Iris pigment epithelial cell (primary cell): ENCODE measurements around the gene MGME1.
"Not testable (repeated sequence)": the region's sequence is repeated elsewhere in the genome, so short reads cannot be mapped to it uniquely, and the experiment has no call there.

Experiments
- DNase-seq: peaks from one replicate; pipeline ENCODE4 v3.0.0-alpha.2; 2011; ENCODE audit warnings: low read depth

The MGME1 gene

GRCh38 chr20:18024606-18025127 is 55.8 kb downstream of the MGME1 start:
- no peak for DNase-seq

GRCh38 chr20:18027011-18027410 is 58.2 kb downstream of the MGME1 start:
- DNase-seq = not testable (repeated sequence)

GRCh38 chr20:18030020-18030419 is 61.2 kb downstream of the MGME1 start:
- DNase-seq = no peak

GRCh38 chr20:18031050-18031449 is 62.2 kb downstream of the MGME1 start:
- DNase-seq = no peak

- DNase-seq = no peak
Measured at GRCh38 chr20:18031888-18032509, 63.2 kb downstream of the MGME1 start.

- DNase-seq = no peak
Measured at GRCh38 chr20:18032977-18033892, 64.4 kb downstream of the MGME1 start.

GRCh38 chr20:18034039-18034438 is 65.2 kb downstream of the MGME1 start:
- no peak for DNase-seq

GRCh38 chr20:18039063-18039462 is 70.2 kb downstream of the MGME1 start:
- DNase-seq = no peak
